ENCODE results near the gene FRAS1.

DNA sequence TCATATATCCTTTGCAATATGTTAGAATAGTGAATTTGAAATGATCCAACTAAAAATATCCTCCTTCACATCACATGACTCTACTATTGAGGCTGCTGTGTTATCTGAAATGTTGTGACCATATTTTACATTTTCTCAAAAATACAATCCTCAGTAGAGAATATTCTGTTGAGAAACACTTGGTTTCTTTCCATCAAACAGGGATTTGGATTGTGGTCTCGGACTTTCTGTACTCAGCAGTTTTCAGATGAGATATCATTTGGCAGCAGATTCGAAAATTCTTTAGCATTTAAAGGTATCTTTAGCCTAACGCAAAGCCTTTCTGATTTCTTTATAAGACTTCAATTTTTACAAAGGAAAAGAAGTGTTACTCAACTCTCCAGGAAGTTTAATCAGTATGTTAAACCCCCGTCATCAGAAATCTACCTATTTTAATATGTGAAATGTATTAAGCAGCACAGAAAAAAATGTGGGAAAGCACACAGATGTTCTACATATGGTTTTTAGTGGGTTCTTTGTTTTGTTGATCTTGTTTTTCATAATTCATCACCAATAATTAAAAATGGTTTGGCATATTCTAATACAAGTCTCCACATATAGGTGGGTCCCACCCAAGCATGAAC, 439.0 kb downstream of the FRAS1 start:
- TF ChIP-seq, protein P1, sequence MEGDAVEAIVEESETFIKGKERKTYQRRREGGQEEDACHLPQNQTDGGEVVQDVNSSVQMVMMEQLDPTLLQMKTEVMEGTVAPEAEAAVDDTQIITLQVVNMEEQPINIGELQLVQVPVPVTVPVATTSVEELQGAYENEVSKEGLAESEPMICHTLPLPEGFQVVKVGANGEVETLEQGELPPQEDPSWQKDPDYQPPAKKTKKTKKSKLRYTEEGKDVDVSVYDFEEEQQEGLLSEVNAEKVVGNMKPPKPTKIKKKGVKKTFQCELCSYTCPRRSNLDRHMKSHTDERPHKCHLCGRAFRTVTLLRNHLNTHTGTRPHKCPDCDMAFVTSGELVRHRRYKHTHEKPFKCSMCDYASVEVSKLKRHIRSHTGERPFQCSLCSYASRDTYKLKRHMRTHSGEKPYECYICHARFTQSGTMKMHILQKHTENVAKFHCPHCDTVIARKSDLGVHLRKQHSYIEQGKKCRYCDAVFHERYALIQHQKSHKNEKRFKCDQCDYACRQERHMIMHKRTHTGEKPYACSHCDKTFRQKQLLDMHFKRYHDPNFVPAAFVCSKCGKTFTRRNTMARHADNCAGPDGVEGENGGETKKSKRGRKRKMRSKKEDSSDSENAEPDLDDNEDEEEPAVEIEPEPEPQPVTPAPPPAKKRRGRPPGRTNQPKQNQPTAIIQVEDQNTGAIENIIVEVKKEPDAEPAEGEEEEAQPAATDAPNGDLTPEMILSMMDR (IDR thresholded peaks at IDR 0.05): no peak
- no peak for TF ChIP-seq CREB1 (CRISPR knock-in tag; IDR thresholded peaks at IDR 0.05)
- TF ChIP-seq, protein P2, sequence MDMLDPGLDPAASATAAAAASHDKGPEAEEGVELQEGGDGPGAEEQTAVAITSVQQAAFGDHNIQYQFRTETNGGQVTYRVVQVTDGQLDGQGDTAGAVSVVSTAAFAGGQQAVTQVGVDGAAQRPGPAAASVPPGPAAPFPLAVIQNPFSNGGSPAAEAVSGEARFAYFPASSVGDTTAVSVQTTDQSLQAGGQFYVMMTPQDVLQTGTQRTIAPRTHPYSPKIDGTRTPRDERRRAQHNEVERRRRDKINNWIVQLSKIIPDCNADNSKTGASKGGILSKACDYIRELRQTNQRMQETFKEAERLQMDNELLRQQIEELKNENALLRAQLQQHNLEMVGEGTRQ (CRISPR knock-in tag; IDR thresholded peaks at IDR 0.05): no peak
- no peak for TF ChIP-seq E2F1 (CRISPR knock-in tag; IDR thresholded peaks at IDR 0.05)
- no peak for TF ChIP-seq ELF4 (CRISPR knock-in tag; IDR thresholded peaks at IDR 0.05; ENCODE audit: low read depth)
- no peak for TF ChIP-seq FOXK1 (CRISPR knock-in tag; IDR thresholded peaks at IDR 0.05)
- no peak for TF ChIP-seq NFYB (CRISPR knock-in tag; conservative IDR thresholded peaks at IDR 0.05; ENCODE audit: low read depth)
- no peak for TF ChIP-seq ZNF416 (CRISPR knock-in tag; IDR thresholded peaks at IDR 0.05)
- no peak for TF ChIP-seq FOXP4 (CRISPR knock-in tag; IDR thresholded peaks at IDR 0.05)
- no peak for TF ChIP-seq NFE2L1 (CRISPR knock-in tag; IDR thresholded peaks at IDR 0.05)
- no peak for TF ChIP-seq USF1 (CRISPR knock-in tag; IDR thresholded peaks at IDR 0.05)

Data from WTC11 (cell line).